ENCODE results near the gene ABITRAM. TPM values are rescaled to one million over a fixed set of nuclear protein-coding genes. Genes with fewer than 3 reads are reported as not detected.
"Not testable (repeated sequence)": the region's sequence is repeated elsewhere in the genome, so short reads cannot be mapped to it uniquely, and the experiment has no call there.

Gene ABITRAM
- 13.1 and 15.5 TPM in 2 replicates for total RNA-seq (2014; rRNA removed; shearing (Covaris generic))

- no peak for DNase-seq (ENCODE audit: low spot score)
Observed at GRCh38 chr9:108934323-108934893, at the start of gene ABITRAM. Gene ABITRAM, plus strand, starts transcription at chr9:108934400. Its CDS starts 87 bp downstream, at chr9:108934487.

GRCh38 chr9:108884701-108885100 is 49.5 kb upstream of the ABITRAM start:
- no peak for DNase-seq (ENCODE audit: low spot score)

GRCh38 chr9:108885643-108886348 is 48.4 kb upstream of the ABITRAM start:
- peak; percentile 31 for DNase-seq (ENCODE audit: low spot score)

GRCh38 chr9:108886594-108887271 is 47.5 kb upstream of the ABITRAM start:
- DNase-seq (ENCODE audit: low spot score), result not testable (repeated sequence)

- DNase-seq (ENCODE audit: low spot score), result peak; percentile 40
Observed at GRCh38 chr9:108889649-108890067, 44.5 kb upstream of the ABITRAM start.

- no peak for DNase-seq (ENCODE audit: low spot score)
Observed at GRCh38 chr9:108894225-108894997, 39.8 kb upstream of the ABITRAM start.

- DNase-seq (ENCODE audit: low spot score), result no peak
Observed at GRCh38 chr9:108897324-108898096, 36.7 kb upstream of the ABITRAM start.

- DNase-seq (ENCODE audit: low spot score), result not testable (repeated sequence)
Observed at GRCh38 chr9:108899023-108899695, 35.0 kb upstream of the ABITRAM start.

- DNase-seq (ENCODE audit: low spot score), result no peak
Observed at GRCh38 chr9:108900176-108900575, 34.0 kb upstream of the ABITRAM start.

GRCh38 chr9:108903420-108904103 is 30.6 kb upstream of the ABITRAM start:
- no peak for DNase-seq (ENCODE audit: low spot score)

- DNase-seq (ENCODE audit: low spot score), result no peak
Observed at GRCh38 chr9:108904161-108904560, 30.0 kb upstream of the ABITRAM start.

GRCh38 chr9:108905494-108905893 is 28.7 kb upstream of the ABITRAM start:
- DNase-seq (ENCODE audit: low spot score), result no peak

- DNase-seq (ENCODE audit: low spot score), result no peak
Observed at GRCh38 chr9:108910402-108910801, 23.8 kb upstream of the ABITRAM start.

- DNase-seq (ENCODE audit: low spot score), result no peak
Observed at GRCh38 chr9:108910914-108911313, 23.3 kb upstream of the ABITRAM start.

GRCh38 chr9:108911820-108912219 is 22.4 kb upstream of the ABITRAM start:
- DNase-seq (ENCODE audit: low spot score), result no peak

GRCh38 chr9:108913391-108913790 is 20.8 kb upstream of the ABITRAM start:
- no peak for DNase-seq (ENCODE audit: low spot score)

- DNase-seq (ENCODE audit: low spot score), result no peak
Observed at GRCh38 chr9:108919517-108919916, 14.7 kb upstream of the ABITRAM start.

- not testable (repeated sequence) for DNase-seq (ENCODE audit: low spot score)
Observed at GRCh38 chr9:108920401-108920800, 13.8 kb upstream of the ABITRAM start.

GRCh38 chr9:108921200-108921599 is 13.0 kb upstream of the ABITRAM start:
- no peak for DNase-seq (ENCODE audit: low spot score)

- no peak for DNase-seq (ENCODE audit: low spot score)
Observed at GRCh38 chr9:108924466-108924865, 9.7 kb upstream of the ABITRAM start.
